HepG2 (cell line): ENCODE data around the gene XAB2. TPM values are rescaled to one million over a fixed set of nuclear protein-coding genes. Genes with fewer than 3 reads are reported as not detected.
A peak's percentile ranks its signal among the peaks of the same experiment; 100 is the strongest.

ENCODE experiments used
- ATAC-seq: fragments of 200-7000 bp; cut with Tn5 transposase; 3 replicates; pipeline ENCODE4 v1.9.1; 2020; ENCODE audit warnings: mild to moderate bottlenecking, moderate library complexity
- BruUV-seq: library from RNA; stranded (reverse); fragments of 400-500 nt; replicated peaks from 2 replicates; lab custom pipeline; 2021; lab: Mats Ljungman, UMichigan
- CTCF ChIA-PET: fragments of 300-600 bp; formaldehyde crosslinking; extraction: SDS; loops from one replicate; lab custom pipeline; 2021; ENCODE audit warnings: low total read pairs, inconsistent platforms, low intra/inter-chr PET ratio; lab: Yijun Ruan, JAX
- POLR2A ChIA-PET: fragments of 350-600 bp; sonication (Branson Sonifier 250); formaldehyde crosslinking; loops from one replicate; lab custom pipeline; 2020; ENCODE audit warnings: antibody characterized with exemption, inconsistent platforms; lab: Yijun Ruan, JAX
- DNase-seq: peaks from one replicate; pipeline ENCODE4 v3.0.0-alpha.2; 2015; ENCODE audit warnings: low spot score
- FAIRE-seq: peaks from 3 replicates; lab custom pipeline; 2011; peaks lifted over from hg19 to GRCh38; lab: Jason Lieb, UNC
- H2AFZ ChIP-seq: one replicate; pipeline ENCODE4 v1.6.1; 2011; ENCODE audit warnings: low read length, inconsistent platforms
- H3K27ac ChIP-seq: fragments of 300-600 bp; 3 replicates; pipeline ENCODE4 v1.8.0; 2011; ENCODE audit warnings: mixed run types, mild to moderate bottlenecking, mixed read lengths, low read length, inconsistent platforms; ENCODE audit not compliant: insufficient read depth; ENCODE audit errors: extremely low read length
- H3K27me3 ChIP-seq, 2 experiments: fragments of 200-600 bp in 1 of 2; 2 replicates in 1 of 2; 3 replicates in 1 of 2; pipeline versions ENCODE4 v1.6.0 to v1.8.0; 2011; ENCODE audit warnings: low read length in 2 of 2, mild to moderate bottlenecking in 2 of 2, moderate library complexity in 2 of 2, inconsistent platforms in 1 of 2; ENCODE audit not compliant: insufficient read depth in 2 of 2, control insufficient read depth in 1 of 2
- H3K36me3 ChIP-seq, 2 experiments: fragments of 200-600 bp in 1 of 2; replicated peaks in 1 of 2; 2 replicates in 1 of 2; 3 replicates in 1 of 2; pipeline versions ENCODE4 v1.5.1 to v1.8.0; 2011; ENCODE audit warnings: low read length in 2 of 2, inconsistent platforms in 1 of 2; ENCODE audit not compliant: insufficient read depth in 2 of 2, control insufficient read depth in 1 of 2
- H3K4me1 ChIP-seq: 2 replicates; pipeline ENCODE4 v1.5.1; 2012; ENCODE audit warnings: low read length, inconsistent platforms; ENCODE audit not compliant: insufficient read depth
- H3K4me2 ChIP-seq: 2 replicates; pipeline ENCODE4 v1.6.0; 2011; ENCODE audit warnings: low read depth, low read length, inconsistent platforms
- H3K4me3 ChIP-seq, 3 experiments: fragments of 200-600 bp in 1 of 3; sonication (generic), shearing (Covaris generic) in 1 of 3; replicated peaks in 1 of 3; 2 replicates each; pipeline ENCODE4 v1.5.1; 2011 to 2016; ENCODE audit warnings: low read length in 3 of 3, inconsistent platforms in 2 of 3, low read depth in 2 of 3, mild to moderate bottlenecking in 2 of 3, control low read depth in 1 of 3, mixed read lengths in 1 of 3; ENCODE audit not compliant: insufficient read depth in 1 of 3
- H3K79me2 ChIP-seq: one replicate; pipeline ENCODE4 v1.6.1; 2011; ENCODE audit warnings: low read length, inconsistent platforms; ENCODE audit not compliant: insufficient read depth
- H3K9ac ChIP-seq: 2 replicates; pipeline ENCODE4 v1.6.0; 2011; ENCODE audit warnings: mild to moderate bottlenecking, low read depth, low read length, inconsistent platforms; ENCODE audit not compliant: insufficient read depth
- H3K9me3 ChIP-seq: 2 replicates; pipeline ENCODE4 v1.5.1; 2012; ENCODE audit warnings: mild to moderate bottlenecking, low read length
- H4K20me1 ChIP-seq: 2 replicates; pipeline ENCODE4 v1.6.0; 2011; ENCODE audit warnings: inconsistent platforms, mild to moderate bottlenecking, low read length, moderate library complexity; ENCODE audit not compliant: insufficient read depth
- FOXK1 ChIP-seq: sonication (generic); formaldehyde crosslinking; IDR thresholded peaks from 2 replicates; pipeline ENCODE4 v1.4.0; 2020; ENCODE audit warnings: low read depth, missing genetic modification reagents, borderline replicate concordance
- KLF15 ChIP-seq: sonication (generic); formaldehyde crosslinking; IDR thresholded peaks from 2 replicates; pipeline ENCODE4 v1.8.1; 2023; ENCODE audit warnings: borderline replicate concordance, mild to moderate bottlenecking, inconsistent platforms, missing genetic modification reagents, mixed read lengths
- RBFOX2 ChIP-seq: fragments of 200-400 bp; formaldehyde crosslinking; IDR thresholded peaks from 2 replicates; pipeline ENCODE4 v1.6.1; 2017; ENCODE audit warnings: low read depth, mild to moderate bottlenecking, low read length
- RXRB ChIP-seq: IDR thresholded peaks from 2 replicates; pipeline ENCODE4 v1.6.1; 2016; ENCODE audit warnings: borderline replicate concordance, missing genetic modification reagents, missing compliant biosample characterization
- SOX5 ChIP-seq: IDR thresholded peaks from 2 replicates; pipeline ENCODE4 v1.6.1; 2016; ENCODE audit warnings: borderline replicate concordance
- ZFYVE20 ChIP-seq: sonication (generic); formaldehyde crosslinking; IDR thresholded peaks from 2 replicates; pipeline ENCODE4 v1.8.0; 2023; ENCODE audit warnings: low read depth, mild to moderate bottlenecking, moderate library complexity, missing genetic modification reagents, borderline replicate concordance
- ZNF160 ChIP-seq: sonication (generic); formaldehyde crosslinking; IDR thresholded peaks from 2 replicates; pipeline ENCODE4 v1.8.0; 2022; ENCODE audit warnings: mild to moderate bottlenecking, inconsistent platforms, missing genetic modification reagents
- ZSCAN25 ChIP-seq: sonication (generic); formaldehyde crosslinking; IDR thresholded peaks from 2 replicates; pipeline ENCODE4 v1.8.0; 2022; ENCODE audit warnings: mild to moderate bottlenecking, missing genetic modification reagents
- WGBS: methylation state at CpG from one replicate; pipeline ENCODE4 v1.1.6; 2017; ENCODE audit warnings: low lambda C conversion rate; 5-methylcytosine and 5-hydroxymethylcytosine counted together
- in situ Hi-C: cut with HindIII; loops from 2 replicates; pipeline ENCODE4 v1.10.0; 2017; ENCODE audit warnings: low pct_unique_long_range_greater_than_20kb; ENCODE audit not compliant: extremely low pct_ligation_motif_present
- intact Hi-C: fragments of 100-400 bp; cut with micrococcal nuclease; formaldehyde crosslinking; loops from one replicate; pipeline ENCODE4 v1.10.0; 2022; ENCODE audit not compliant: unreplicated experiment
- polyA plus RNA-seq, 8 experiments: library from polyadenylated mRNA; depleted of rRNA in 3 of 8; stranded (reverse) in 7 of 8; unstranded in 1 of 8; fragments of >200 nt; fragmentation: Illumina TruSeq in 4 of 8; extraction: Trizol in 4 of 8; gene quantifications; 2 replicates each; pipeline versions ENCODE4 v1.2.1 to v1.2.3, GENCODE V29; 2011 to 2016; ENCODE audit warnings: low read depth in 4 of 8, missing spikeins in 1 of 8, mixed read lengths in 1 of 8; ENCODE audit not compliant: insufficient read depth in 1 of 8
- total RNA-seq, 5 experiments: library from RNA; depleted of rRNA; stranded (reverse); fragments of >200 nt; fragmentation: Illumina TruSeq; extraction: Trizol; gene quantifications; 2 replicates each; pipeline ENCODE4 v1.2.3, GENCODE V29; 2016; ENCODE audit warnings: low read depth in 1 of 5
- TF ChIP-seq, protein P1 (sequence below): IDR thresholded peaks from 2 replicates; pipeline ENCODE4 v1.6.1; 2016; ENCODE audit warnings: mild to moderate bottlenecking
- TF ChIP-seq, protein P2 (sequence below), 2 experiments: IDR thresholded peaks; 2 replicates each; pipeline ENCODE4 v1.6.1; 2011 to 2012; ENCODE audit warnings: low read length in 2 of 2, borderline replicate concordance in 1 of 2, low read depth in 1 of 2, mild to moderate bottlenecking in 1 of 2, moderate library complexity in 1 of 2

XAB2 gene
- total and polyA plus RNA-seq, 2 of the 13 experiments (the other 11 are each of a cell fraction or from before 2014, with no cell fraction given), result 6.2 to 23.9 TPM

DNA sequence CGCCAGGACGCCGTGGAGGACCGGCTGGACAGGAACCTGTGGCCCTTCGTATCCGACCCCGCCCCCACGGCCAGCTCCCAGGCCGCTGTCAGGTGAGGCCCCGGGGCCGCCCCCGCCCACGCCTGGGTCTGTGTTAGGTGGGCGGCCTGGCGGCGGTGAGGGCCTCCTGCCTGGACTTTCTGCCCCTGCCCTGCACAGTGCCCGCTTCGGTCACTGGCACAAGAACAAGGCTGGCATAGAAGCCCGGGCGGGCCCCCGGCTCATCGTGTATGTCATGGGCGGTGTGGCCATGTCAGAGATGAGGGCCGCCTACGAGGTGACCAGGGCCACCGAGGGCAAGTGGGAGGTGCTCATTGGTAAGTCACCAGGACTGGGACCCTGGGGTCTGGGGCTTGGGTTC is 17.8 kb upstream of the XAB2 start:
- Histone ChIP-seq H3K9me3 (no peaks in the 10 kb centered on the region), H3K27ac (no peak overlapping the region), H3K36me3 (no peaks in the 10 kb centered on the region), H3K4me2 (no peak overlapping the region), H3K9ac (no peak overlapping the region)
- no peak for ATAC-seq
- POLR2A ChIA-PET, result no interaction called here
- in situ Hi-C loops, result no loop called here
- TF ChIP-seq ZFYVE20 (CRISPR knock-in tag), result no peak
- TF ChIP-seq RBFOX2, result peak; percentile 36; the same call in 1 of the 2 replicates
- TF ChIP-seq RXRB (CRISPR knock-in tag), result no peak
- TF ChIP-seq FOXK1 (CRISPR knock-in tag), result no peak
- TF ChIP-seq, all 625 proteins: peak for 1
- no peaks in the 10 kb centered on the region for H3K79me2 ChIP-seq
- H2AFZ ChIP-seq, result no peak overlapping the region
- FAIRE-seq, result no peak
- H4K20me1 ChIP-seq, result no peaks in the 10 kb centered on the region
- H3K4me3 ChIP-seq, result no peak overlapping the region
- 100% methylated on average over 1 of the region's 26 CpGs for WGBS
- intact Hi-C loops, result no loop called here
- no peak for DNase-seq
- BruUV-seq, result no TSS peak
- H3K4me1 ChIP-seq, result peaks cover under 1% of the 10 kb centered on the region
- H3K27me3 ChIP-seq, result no peaks in the 10 kb centered on the region
- CTCF ChIA-PET, result no interaction called here

DNA sequence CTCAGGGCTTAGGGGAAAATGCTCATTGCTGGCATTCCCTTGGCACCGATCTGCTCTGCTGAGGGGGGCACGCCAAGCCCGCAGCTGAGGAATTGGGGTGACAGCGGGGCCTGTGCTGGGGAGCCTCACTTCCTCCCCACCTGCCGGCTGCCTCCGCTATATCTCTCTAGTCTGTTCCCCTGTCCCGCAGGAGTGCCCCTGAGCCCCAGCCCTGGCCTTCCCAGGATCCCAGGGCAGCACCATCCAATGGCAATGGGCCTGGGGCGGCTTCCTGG is 17.0 kb upstream of the XAB2 start:
- Histone ChIP-seq H3K27me3 (no peaks in the 10 kb centered on the region), H3K27ac (no peak overlapping the region), H3K4me2 (no peak overlapping the region), H3K4me1 (no peaks in the 10 kb centered on the region), H3K9me3 (no peaks in the 10 kb centered on the region), H4K20me1 (no peaks in the 10 kb centered on the region), H2AFZ (no peak overlapping the region), H3K79me2 (no peaks in the 10 kb centered on the region), H3K4me3 (no peak overlapping the region), H3K9ac (no peak overlapping the region)
- whole genome bisulfite sequencing, result no CpG with 5 or more reads among the region's 8 CpGs
- in situ Hi-C loops (no loop called here), intact Hi-C loops (no loop called here)
- DNase-seq, result no peak
- FAIRE-seq, result no peak
- no peak for ATAC-seq
- CTCF ChIA-PET, result no interaction called here
- TF ChIP-seq, protein P1, sequence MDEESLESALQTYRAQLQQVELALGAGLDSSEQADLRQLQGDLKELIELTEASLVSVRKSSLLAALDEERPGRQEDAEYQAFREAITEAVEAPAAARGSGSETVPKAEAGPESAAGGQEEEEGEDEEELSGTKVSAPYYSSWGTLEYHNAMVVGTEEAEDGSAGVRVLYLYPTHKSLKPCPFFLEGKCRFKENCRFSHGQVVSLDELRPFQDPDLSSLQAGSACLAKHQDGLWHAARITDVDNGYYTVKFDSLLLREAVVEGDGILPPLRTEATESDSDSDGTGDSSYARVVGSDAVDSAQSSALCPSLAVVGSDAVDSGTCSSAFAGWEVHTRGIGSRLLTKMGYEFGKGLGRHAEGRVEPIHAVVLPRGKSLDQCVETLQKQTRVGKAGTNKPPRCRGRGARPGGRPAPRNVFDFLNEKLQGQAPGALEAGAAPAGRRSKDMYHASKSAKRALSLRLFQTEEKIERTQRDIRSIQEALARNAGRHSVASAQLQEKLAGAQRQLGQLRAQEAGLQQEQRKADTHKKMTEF (CRISPR knock-in tag), result no peak
- TF ChIP-seq SOX5 (CRISPR knock-in tag) (no peak), ZSCAN25 (no peak), RXRB (CRISPR knock-in tag) (no peak), KLF15 (CRISPR knock-in tag) (no peak), ZNF160 (no peak)
- TF ChIP-seq, protein P2, sequence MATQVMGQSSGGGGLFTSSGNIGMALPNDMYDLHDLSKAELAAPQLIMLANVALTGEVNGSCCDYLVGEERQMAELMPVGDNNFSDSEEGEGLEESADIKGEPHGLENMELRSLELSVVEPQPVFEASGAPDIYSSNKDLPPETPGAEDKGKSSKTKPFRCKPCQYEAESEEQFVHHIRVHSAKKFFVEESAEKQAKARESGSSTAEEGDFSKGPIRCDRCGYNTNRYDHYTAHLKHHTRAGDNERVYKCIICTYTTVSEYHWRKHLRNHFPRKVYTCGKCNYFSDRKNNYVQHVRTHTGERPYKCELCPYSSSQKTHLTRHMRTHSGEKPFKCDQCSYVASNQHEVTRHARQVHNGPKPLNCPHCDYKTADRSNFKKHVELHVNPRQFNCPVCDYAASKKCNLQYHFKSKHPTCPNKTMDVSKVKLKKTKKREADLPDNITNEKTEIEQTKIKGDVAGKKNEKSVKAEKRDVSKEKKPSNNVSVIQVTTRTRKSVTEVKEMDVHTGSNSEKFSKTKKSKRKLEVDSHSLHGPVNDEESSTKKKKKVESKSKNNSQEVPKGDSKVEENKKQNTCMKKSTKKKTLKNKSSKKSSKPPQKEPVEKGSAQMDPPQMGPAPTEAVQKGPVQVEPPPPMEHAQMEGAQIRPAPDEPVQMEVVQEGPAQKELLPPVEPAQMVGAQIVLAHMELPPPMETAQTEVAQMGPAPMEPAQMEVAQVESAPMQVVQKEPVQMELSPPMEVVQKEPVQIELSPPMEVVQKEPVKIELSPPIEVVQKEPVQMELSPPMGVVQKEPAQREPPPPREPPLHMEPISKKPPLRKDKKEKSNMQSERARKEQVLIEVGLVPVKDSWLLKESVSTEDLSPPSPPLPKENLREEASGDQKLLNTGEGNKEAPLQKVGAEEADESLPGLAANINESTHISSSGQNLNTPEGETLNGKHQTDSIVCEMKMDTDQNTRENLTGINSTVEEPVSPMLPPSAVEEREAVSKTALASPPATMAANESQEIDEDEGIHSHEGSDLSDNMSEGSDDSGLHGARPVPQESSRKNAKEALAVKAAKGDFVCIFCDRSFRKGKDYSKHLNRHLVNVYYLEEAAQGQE (IDR thresholded peaks at IDR 0.05; ENCODE audit: borderline replicate concordance in 1 of 2, low read depth in 1 of 2, low read length in 2 of 2), result no peak
- TF ChIP-seq, all 625 proteins: peak for 0
- POLR2A ChIA-PET, result no interaction called here
- no peaks in the 10 kb centered on the region for H3K36me3 ChIP-seq
- no TSS peak for BruUV-seq
